ENCODE measurements around the gene HHLA2.

The HHLA2 gene

DNA sequence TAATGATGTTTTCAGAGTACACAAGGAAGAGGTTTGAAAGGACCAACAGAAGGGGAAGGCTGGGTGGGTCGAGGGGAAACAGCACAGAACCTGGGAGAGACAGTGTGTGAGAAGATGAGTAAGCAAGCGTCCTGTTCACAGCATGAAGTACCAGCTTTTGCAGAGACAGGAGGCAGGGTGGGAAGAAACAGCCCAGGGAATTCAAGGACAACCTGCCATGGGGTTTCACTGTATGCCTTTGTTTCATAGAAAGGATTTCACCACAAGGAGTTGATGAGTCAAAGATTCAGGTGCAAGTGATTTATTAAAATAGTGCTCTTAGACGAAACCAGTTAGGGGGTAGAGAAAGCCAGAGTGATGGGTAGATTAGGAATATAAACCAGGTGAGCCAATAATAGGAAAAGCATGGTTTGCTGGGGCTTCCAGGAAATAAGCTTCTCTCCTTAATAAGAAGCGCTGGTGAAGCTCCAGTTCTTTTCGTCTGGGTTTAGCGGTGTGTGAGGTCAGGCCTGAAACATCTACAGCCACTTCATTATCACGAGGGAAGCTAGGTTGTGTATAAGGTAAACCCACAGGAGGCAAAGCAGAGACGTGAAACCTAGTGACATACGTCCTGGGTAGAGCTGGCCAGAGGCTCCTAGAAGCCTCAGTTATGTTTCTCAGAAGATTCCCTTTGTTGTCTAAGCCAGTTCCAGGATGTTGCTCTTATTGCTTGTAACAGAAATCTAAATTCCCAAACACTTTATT, 3.9 kb downstream of the HHLA2 start:
- no peak for DNase-seq

DNA sequence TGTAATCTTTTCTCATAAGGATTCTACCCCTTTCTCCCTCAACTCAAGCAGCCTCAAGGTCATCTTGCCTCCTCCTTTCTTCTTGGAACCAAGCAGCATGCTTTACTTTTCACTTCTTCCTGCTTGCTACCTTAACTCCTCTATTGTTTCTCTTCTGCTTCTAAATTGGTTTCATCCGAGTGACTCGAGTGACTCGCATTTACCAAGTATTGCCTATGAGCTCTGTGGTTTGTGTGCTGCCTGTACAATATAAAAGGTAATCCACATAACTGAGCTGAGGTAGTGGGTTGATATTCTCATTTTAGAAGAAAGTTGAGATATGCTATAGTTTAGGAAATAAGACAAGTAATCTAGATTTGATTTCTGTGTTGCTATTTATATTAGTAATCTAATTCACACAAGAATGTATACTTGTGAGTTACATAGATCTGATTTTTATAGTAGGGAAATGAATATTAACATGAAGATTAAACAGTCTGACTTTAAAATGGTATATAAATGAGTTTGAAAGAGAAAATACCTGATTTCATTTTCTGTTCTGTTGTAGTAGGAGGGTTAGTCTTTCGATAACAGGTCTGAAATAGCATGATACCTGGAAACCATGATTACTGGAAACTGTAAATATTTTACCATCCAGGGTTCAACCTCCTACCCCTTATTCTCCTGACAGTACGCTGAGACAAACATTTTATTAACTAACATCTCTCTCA, 5.5 kb downstream of the HHLA2 start:
- DNase-seq, result no peak

DNA sequence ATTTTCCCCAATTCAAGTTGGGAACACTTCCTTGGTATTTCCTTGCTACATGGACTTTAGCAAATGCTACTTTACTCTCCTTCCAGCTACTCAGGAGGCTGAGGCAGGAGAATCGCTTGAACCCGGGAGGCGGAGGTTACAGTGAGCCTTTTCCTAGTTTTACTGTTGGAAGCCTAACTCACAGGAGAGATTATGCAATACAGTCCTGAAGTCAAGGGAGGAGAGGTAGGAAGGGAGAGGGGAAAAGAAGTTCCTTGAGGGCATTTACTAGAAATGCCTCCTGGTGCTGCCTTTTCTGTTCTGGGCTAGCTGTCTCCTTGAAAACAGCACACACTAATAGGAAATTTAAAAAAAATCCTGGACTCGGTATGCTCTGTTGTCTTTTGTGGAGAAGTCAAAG, 6.2 kb downstream of the HHLA2 start:
- no peak for DNase-seq

DNA sequence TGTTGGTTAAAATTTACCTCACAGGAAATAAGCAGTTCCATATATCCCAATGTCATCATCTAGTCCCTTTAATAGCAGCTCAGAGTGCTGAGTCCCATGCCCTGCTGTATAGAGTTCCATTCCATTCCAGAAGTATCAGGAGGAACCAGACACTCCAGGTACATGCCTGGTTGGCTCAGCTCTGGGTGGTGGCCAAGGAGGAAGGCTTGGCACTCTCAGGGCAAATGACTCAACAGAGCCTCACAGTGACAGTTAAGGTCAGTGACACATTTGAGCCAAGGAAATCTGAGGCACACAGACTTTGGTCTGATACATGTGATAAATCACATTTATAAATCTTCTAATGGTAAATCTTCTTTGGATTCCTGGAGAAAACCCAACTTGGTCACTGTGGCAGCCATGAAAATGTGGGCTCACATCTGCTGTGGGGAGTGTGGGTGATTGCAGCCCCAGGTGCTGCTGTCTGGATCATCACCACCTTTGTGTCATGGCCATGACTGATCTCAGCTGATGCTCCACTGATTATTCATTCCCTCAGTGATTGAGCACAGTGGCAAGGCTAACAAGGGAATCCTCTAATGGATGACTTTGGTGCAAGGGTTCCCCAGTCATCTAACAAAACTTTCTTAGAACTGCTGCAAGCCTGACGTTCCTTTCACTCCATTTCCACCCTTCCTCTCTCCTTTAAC, 9.3 kb downstream of the HHLA2 start:
- DNase-seq, result no peak

DNA sequence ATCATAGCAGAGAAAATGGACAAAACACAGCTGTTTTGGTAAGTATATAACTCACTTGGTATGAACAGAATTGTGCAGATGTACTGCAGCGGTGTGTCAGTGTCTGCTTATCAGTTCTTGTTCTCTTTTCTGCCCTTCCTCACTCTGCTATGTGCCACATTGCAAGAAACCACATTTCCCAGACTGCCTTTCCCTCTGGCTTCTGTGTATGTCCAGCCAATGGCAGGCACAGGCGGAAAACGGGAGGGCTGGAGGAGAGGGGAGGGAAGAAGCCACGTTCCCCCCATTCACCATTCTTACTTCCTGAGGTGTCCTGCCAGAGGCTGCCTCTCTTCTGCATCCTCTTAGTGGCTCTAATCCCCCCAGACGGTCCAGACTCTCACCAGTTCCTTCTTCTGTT, 15.4 kb downstream of the HHLA2 start:
- DNase-seq, result no peak

DNA sequence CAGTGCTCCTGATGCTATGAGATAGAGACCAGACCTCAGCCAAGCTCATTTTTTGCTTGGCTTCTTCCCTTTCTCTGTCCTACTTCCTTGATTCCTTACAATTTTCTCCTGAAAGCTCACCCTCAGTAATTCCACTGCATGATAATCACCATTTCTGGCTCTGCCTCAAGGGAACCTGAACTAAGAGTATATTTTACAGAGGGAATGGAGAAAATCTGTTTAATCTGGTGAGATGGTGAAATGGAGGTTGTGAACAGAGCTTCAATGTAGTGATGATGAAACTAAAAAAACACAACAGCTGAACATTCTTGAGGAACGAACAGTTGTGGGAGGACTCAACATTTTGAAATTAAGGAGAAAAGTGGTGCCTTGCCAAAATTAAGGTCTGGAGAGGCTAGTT, 16.3 kb downstream of the HHLA2 start:
- no peak for DNase-seq

DNA sequence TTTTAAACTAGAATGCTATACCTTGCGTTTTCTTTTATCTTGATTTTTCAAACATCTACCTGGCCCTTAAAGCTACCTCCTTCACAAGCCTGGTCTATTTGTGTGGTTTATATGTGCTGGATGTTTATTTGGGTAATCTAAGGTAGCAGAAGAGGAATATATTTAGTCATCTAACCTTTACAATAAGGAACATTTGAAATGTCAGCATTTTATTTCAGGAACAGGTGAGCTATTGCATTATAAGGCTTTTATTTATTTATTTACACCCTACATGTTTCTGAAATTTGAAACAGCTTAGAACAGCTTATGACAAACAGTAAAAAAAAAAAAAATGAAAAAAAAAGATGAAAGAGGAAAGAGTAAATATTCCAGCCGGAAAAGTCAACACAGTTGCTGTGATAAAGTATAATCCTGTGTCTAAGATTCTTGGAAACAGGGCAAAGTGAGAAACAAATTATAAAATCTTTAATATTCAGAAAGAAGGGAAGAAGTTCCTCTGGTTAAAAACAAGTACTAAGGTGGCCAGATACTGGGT, 19.5 kb downstream of the HHLA2 start:
- no peak for DNase-seq

DNA sequence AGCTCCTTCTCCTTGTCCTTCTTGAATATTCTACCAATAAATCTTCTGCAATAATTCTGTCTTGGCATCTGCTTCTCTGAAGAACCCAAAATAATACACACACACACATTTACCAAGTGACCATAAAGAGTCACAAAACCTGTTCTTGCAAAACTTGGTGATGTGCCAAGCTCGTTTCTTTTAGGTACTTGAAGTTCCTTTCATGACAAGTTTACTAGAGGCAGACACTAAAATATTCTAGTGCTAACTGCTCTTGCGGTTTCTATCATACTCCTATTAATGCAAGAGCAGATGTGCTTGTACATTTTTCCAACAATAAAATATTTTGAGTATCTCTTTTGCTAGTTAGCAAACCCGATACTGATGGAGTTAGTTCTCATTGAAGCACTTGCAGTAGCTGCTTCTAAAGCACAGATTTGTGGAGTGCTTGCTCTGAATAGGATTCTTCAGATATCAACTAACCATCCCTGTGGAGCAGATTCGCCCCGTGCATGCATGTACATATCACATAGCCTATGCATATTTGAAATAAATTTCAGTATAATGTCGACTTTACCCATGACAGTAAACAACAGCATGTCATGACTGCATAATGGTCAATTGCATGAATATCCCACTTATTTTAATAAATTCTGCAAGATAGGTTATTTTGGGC, 23.2 kb downstream of the HHLA2 start:
- no peak for DNase-seq

DNA sequence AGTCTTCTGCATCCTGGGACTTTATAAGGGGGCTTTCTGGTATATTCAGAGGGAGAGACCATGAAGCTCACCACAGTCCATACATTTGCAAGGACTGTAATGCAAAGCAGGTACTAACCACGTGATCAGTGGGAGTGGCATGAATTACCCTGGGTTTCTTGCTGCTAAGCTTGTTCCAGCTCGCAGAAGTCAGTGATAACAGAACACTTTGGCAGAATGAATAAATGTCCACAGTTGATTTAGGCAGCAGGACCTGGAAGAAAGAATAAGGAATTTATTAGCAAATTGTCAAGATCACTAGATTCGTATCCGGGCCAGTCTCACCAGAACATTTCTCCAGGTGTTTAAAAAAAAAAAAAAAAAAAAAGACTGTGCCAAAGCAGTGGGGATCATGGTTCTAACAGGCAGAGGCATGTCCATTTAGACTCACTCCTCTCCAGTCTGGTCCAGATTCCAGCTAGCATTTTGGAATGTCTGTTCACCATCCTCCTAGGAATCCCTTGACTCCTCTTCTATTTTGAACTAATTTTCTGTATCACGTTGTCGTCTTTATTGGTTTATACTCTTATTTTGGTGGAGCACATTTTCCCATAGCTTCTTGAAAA, 24.5 kb downstream of the HHLA2 start:
- DNase-seq, result no peak

DNA sequence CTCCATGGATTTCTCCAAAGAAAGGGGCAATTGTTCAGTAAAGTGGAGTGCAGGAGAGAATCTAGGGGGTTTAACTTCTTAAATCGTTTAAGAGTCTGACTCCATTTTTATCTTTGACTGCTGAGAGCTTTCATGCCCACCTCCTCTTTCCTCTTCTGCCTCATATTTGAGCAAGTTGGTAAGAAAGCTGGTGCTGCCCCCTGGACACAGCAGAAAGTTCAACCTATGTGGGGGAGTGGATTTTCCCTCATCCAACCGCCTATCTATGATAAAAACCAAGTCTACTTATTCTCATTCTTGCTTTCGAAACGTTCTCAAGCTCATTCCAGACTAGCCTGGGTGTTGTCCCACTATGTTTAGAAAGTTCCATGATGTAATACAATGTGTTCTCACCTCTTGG, 26.0 kb downstream of the HHLA2 start:
- DNase-seq, result peak; percentile 36 to 41

DNA sequence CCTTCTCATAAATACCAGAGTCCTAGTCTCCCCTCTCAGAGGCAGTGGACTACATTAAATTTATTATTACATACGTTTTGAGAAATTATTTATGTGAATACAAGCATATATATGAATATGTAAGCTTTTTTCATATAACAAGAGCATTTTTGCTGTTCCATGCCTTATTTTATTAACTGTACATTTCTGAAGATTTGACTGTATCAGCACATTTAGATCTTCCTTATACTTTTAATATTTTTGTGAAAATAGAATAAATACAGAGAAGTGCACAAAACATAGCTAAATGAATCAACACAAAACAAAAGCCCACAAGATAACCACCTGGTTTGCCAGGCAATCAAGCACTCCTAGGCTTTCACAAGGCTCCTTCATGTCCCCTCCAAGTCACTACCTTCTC, 27.8 kb downstream of the HHLA2 start:
- no peak for DNase-seq

DNA sequence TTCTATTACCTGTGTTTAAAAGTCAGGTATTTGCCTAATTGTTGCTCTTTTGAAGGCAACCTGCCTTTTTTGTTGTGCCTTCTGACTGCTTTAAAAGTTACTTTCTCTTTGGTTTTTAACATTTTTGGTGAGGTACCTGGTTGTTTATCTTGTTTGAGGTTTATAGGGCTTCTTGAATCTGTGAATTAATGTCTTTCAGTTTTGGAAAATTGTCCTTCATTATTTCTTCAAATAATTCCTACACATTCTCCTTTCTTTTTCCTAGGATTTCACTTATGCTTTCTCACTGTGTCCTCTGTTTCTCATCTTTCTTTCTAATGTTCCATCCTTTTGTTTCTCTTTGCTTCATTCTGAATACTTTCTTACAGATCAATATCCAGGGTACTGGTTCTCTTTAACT, 30.8 kb downstream of the HHLA2 start:
- DNase-seq, result no peak

DNA sequence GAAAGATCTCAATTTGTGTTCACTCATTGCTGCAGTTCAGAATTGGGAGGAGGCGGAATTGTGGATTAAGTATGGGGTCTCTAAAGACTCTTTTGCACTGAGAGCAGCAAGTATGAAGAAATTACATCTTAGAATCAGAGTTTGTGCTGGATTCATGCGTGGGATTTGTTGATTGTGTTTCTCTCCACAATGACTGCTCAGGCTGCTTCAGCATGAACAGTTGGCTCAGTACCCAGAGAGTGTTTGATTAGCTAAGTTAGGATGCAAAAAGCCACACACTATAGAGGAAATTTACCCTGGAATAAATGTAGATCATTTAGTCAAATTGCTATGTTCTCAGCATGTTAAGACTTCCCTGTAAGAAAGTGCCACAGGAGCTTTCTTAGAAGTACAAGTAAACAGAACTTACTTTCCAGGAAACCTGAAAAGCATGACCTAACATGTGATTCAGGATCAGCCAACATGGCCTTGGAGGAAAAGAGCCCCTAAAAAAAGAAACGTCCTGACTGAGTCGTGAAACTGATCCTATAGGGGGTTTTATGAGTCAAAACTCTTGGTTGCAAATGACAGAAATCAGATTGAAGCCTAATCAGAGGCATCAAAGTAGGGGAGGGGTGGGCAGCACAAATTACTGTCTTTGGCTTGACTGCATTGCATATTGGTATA, 32.6 kb downstream of the HHLA2 start:
- no peak for DNase-seq

DNA sequence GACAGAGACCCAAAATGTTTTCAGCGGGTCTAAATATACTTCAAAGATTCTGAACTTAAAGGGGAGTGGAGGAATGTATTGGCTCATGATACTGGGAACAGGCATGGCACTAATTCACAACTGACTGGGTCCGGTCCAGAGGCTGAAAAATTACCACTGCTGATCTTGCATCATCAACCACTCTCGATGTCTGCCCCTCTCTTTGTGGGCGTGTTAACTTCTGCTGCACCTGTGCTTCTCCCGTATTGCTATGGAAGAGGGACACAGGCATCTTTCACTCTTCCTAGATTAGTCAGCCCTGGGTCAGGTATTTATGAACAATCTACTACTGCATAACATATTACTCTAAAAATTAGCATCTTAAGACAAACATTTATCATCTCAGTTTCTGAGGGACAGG, 33.2 kb downstream of the HHLA2 start:
- DNase-seq, result no peak

DNA sequence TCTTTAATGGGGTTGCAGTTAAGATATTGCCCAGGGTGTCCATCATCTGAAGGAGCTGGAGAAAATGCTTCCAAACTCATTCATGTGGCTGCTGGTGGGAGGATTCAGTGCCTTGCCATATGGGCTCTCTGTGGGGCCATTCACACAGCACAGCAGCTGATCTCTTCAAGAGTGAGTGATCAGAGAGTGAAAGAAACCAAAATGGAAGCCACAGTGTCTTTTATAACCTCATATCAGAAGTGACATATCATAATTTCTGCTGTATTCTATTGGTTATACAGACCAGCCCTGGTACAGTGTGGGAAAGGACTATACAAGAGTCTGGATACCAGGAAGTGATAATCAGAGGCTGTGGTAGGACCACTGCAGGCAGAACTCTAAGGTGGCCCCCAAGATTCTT, 33.6 kb downstream of the HHLA2 start:
- DNase-seq, result no peak

DNA sequence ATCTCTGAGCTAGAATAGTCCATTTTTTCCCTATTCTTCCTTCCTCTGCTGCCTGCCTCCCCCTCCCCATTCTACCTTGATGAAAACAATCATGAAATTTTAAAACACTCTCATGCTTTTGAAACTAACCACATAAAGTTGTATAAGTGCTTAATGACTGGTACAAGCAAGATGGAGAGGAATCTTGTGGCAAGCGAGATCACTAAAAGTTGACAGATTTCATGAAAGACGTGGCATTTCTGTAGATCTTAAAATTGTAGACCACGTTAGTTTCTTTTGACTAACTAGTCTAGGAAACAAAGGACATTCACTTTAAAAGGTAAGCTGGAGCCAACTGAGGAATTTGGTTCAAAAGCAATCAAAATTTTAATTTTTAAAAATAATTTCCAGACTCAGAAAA, 35.4 kb downstream of the HHLA2 start:
- no peak for DNase-seq

DNA sequence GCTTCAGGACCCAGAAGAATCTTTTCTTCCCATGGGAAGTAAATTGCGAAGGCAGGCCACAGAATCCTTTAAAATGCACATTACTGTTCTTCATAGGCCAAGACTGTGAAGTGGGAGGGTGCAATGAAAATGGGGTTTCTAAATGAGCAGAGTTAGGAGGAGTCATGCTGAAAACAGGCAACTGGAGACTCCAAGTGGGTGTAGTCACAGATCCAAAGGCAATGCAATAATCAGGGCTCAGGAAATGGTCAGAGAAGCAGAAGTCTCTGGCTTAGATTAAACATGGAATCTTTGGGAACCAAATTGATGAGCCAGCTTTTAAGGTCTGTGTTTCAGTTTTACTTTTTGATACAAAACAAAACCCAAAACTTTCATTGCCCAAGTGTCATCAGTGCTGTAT, 37.6 kb downstream of the HHLA2 start:
- no peak for DNase-seq

DNA sequence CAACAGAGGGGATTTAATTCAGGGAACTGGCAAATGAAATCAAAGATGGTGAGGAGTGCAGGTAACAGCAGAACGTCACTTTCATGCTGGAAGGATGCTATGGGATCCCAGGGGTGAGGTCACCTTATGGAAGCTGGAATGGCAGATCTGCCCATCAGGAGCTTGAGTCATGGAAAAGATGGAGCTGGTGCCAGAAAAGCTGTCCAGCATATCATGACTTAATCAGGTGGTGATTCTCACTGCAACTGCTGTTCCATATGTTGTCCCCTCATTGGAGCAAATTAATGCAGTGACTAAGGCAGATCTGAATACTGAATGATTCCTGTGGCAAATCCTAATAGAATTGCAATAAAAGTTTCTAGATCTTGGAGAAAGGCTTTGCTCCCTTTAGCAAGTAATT, 38.4 kb downstream of the HHLA2 start:
- DNase-seq, result no peak

DNA sequence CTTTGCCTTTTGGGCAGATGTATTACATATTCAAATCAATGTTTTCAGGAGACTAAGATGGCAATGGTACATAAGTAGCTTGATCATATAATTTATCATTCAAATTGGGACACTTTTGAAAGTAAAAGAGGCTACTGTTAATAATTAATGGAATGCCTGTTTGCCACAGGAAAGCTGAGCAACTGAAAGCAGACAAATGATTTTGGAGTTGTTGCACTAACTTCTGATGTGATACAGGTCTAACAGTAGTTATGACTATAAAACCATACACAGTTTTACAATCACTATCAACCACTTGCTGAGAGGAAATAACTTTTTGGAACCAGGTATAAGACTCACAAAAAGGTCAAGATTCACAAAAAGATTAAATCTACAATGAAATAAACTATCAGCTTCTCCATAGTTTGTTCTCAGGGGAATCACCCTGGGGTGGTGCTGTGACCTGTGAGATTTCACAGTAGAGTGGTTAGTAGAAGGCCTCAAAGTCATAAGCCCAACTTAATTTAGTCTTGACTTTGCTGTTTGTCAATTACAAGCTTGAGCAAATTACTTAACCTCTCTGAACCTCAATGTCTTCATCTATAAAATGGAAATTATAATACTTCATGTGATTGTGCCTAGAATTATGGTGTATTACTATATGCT, 42.7 kb downstream of the HHLA2 start:
- DNase-seq, result no peak

DNA sequence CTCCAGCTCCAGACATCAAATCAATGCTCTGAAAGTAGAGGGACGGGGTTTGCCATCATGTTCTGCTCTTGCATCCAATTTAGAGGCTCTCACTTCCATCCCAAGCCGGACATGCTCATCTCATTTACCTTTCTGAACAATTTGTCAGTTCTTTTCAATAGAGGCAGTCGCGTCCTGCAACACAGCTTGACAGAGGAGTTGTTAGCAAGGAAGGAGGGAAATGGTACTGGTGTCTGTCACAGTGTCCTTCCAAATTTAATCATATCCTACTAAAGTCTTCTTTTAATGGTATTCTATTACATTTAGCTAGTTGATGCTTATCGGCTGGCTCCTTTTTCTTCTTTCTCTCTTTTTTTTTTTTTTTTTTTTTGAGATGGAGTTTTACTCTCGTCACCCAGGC, 45.6 kb downstream of the HHLA2 start:
- no peak for DNase-seq

DNA sequence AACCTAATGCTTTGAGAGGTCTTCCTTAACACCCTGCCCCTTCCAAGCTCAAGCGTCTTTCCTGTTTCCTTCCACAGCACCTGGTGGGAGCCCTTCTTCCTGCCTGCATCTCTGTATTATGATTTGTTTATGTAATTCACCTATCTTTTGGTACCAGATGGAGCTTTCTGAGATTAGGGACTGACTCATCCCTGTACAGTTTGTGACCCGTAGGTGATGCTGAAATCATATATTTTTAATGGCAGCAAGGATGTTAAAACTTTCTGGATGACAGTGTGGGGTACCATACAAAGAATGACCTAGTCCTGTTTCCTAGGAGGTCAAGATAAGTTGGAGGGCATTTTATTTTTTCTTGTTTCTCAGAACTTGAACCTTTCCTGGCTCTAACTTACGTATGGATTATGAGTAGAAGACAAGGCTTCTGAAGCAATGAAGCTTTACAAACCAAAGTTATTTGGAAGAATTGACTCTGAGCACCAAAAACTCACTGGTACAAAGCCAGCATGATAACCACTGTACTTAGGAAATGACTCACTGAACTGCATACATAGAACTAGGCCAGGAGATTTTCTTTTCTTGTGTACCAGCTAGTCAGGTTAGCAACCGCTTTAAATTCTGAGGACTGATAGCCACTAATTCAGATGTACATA, 46.6 kb downstream of the HHLA2 start:
- DNase-seq, result no peak

Measured in activated CD4-positive, alpha-beta T cell treated with anti-CD3 and anti-CD28 coated beads, Interleukin-2, amount 50 U/mL, for 4 hours (primary cell).